NT2/D1 (cell line): ENCODE data around the gene NLGN1.
A peak's percentile ranks its signal among the peaks of the same experiment; 100 is the strongest.

Source experiments
- DNase-seq: peaks from one replicate; pipeline ENCODE4 v3.0.0-alpha.2; 2011; ENCODE audit warnings: low read depth, low spot score
- H3K27me3 ChIP-seq: 2 replicates; pipeline ENCODE4 v1.6.0; 2011; ENCODE audit warnings: mild to moderate bottlenecking; ENCODE audit not compliant: insufficient read length, insufficient read depth
- H3K36me3 ChIP-seq: 2 replicates; pipeline ENCODE4 v1.6.1; 2011; ENCODE audit warnings: mild to moderate bottlenecking, low read length, mixed read lengths; ENCODE audit not compliant: insufficient read depth, insufficient read length
- H3K4me1 ChIP-seq: 2 replicates; pipeline ENCODE4 v1.5.1; 2011; ENCODE audit not compliant: insufficient read depth, insufficient read length
- H3K4me3 ChIP-seq: 2 replicates; pipeline ENCODE4 v1.5.1; 2011; ENCODE audit warnings: low read depth; ENCODE audit not compliant: insufficient read length
- H3K9ac ChIP-seq: 2 replicates; pipeline ENCODE4 v1.6.0; 2011; ENCODE audit warnings: low read depth; ENCODE audit not compliant: insufficient read length
- H3K9me3 ChIP-seq: 2 replicates; pipeline ENCODE4 v1.5.1; 2011; ENCODE audit warnings: mild to moderate bottlenecking, low read length; ENCODE audit not compliant: insufficient read depth
- SUZ12 ChIP-seq: IDR thresholded peaks from 2 replicates; pipeline ENCODE4 v1.6.1; 2011; ENCODE audit not compliant: insufficient read length, insufficient read depth; ENCODE audit errors: extremely low read depth
- YY1 ChIP-seq: IDR thresholded peaks from 2 replicates; pipeline ENCODE4 v1.6.1; 2011; ENCODE audit not compliant: insufficient read length, insufficient read depth
- ZNF274 ChIP-seq: IDR thresholded peaks from 2 replicates; pipeline ENCODE4 v1.6.1; 2011; ENCODE audit warnings: mild to moderate bottlenecking, low read depth, low read length

The NLGN1 gene

GRCh38 chr3:173473237-173473636 lies 75.7 kb downstream of the NLGN1 start:
- Histone ChIP-seq H3K27me3 (no peaks in the 10 kb centered on the region), H3K36me3 (no peaks in the 10 kb centered on the region), H3K9me3 (no peaks in the 10 kb centered on the region), H3K4me1 (no peaks in the 10 kb centered on the region), H3K4me3 (no peak overlapping the region), H3K9ac (no peak overlapping the region)
- no peak for TF ChIP-seq SUZ12
- no peak for DNase-seq

- no peak overlapping the region for H3K9ac ChIP-seq
- DNase-seq = no peak
- no peak overlapping the region for H3K4me3 ChIP-seq
- no peaks in the 10 kb centered on the region for H3K4me1 ChIP-seq
- no peaks in the 10 kb centered on the region for H3K9me3 ChIP-seq
- H3K36me3 ChIP-seq = no peaks in the 10 kb centered on the region
- TF ChIP-seq SUZ12 (no peak), YY1 (no peak), ZNF274 (no peak)
- no peaks in the 10 kb centered on the region for H3K27me3 ChIP-seq
Observed at GRCh38 chr3:173479301-173479700, 81.8 kb downstream of the NLGN1 start.

GRCh38 chr3:173501931-173502489 lies 104.5 kb downstream of the NLGN1 start:
- Histone ChIP-seq H3K9me3 (no peaks in the 10 kb centered on the region), H3K4me3 (no peak overlapping the region), H3K27me3 (no peaks in the 10 kb centered on the region), H3K36me3 (no peaks in the 10 kb centered on the region), H3K4me1 (no peaks in the 10 kb centered on the region), H3K9ac (no peak overlapping the region)
- no peak for DNase-seq
- TF ChIP-seq YY1 = no peak
- no peak for TF ChIP-seq SUZ12
- TF ChIP-seq ZNF274 = no peak

GRCh38 chr3:173502983-173503568 lies 105.5 kb downstream of the NLGN1 start:
- TF ChIP-seq ZNF274 (no peak), SUZ12 (no peak), YY1 (no peak)
- no peak for DNase-seq
- H3K4me3 ChIP-seq = no peak overlapping the region
- no peaks in the 10 kb centered on the region for H3K4me1 ChIP-seq
- no peaks in the 10 kb centered on the region for H3K36me3 ChIP-seq
- no peak overlapping the region for H3K9ac ChIP-seq
- H3K9me3 ChIP-seq = no peaks in the 10 kb centered on the region
- no peaks in the 10 kb centered on the region for H3K27me3 ChIP-seq

- no peak for DNase-seq
- H3K27me3 ChIP-seq = no peaks in the 10 kb centered on the region
- H3K36me3 ChIP-seq = no peaks in the 10 kb centered on the region
- no peak overlapping the region for H3K9ac ChIP-seq
- H3K9me3 ChIP-seq = no peaks in the 10 kb centered on the region
- no peaks in the 10 kb centered on the region for H3K4me1 ChIP-seq
- no peak overlapping the region for H3K4me3 ChIP-seq
- no peak for TF ChIP-seq ZNF274
- TF ChIP-seq SUZ12 = no peak
- no peak for TF ChIP-seq YY1
Observed at GRCh38 chr3:173510565-173510964, 113.0 kb downstream of the NLGN1 start.

- Histone ChIP-seq H3K9ac (no peak overlapping the region), H3K36me3 (no peaks in the 10 kb centered on the region), H3K4me1 (no peaks in the 10 kb centered on the region), H3K4me3 (no peak overlapping the region), H3K9me3 (no peaks in the 10 kb centered on the region), H3K27me3 (no peaks in the 10 kb centered on the region)
- no peak for DNase-seq
- TF ChIP-seq ZNF274 = no peak
- no peak for TF ChIP-seq YY1
- no peak for TF ChIP-seq SUZ12
Observed at GRCh38 chr3:173513123-173513522, 115.6 kb downstream of the NLGN1 start.

GRCh38 chr3:173529062-173529711 lies 131.6 kb downstream of the NLGN1 start:
- Histone ChIP-seq H3K27me3 (no peaks in the 10 kb centered on the region), H3K4me1 (no peaks in the 10 kb centered on the region), H3K9me3 (0 out of 2 replicates have a peak, but pooled peaks cover 4% of the 10 kb centered on the region), H3K36me3 (no peaks in the 10 kb centered on the region), H3K4me3 (no peak overlapping the region), H3K9ac (no peak overlapping the region)
- DNase-seq = peak; percentile 39
- TF ChIP-seq SUZ12 = no peak
- TF ChIP-seq ZNF274 = no peak
- TF ChIP-seq YY1 = no peak

GRCh38 chr3:173531602-173532001 lies 134.1 kb downstream of the NLGN1 start:
- TF ChIP-seq SUZ12 = no peak
- no peak for TF ChIP-seq YY1
- no peak for TF ChIP-seq ZNF274
- H3K36me3 ChIP-seq = no peaks in the 10 kb centered on the region
- no peaks in the 10 kb centered on the region for H3K9me3 ChIP-seq

More at GRCh38 chr3:173531602-173532001, 134.1 kb downstream of the NLGN1 start:
- no peaks in the 10 kb centered on the region for H3K27me3 ChIP-seq
- no peak overlapping the region for H3K9ac ChIP-seq
- no peaks in the 10 kb centered on the region for H3K4me1 ChIP-seq
- H3K4me3 ChIP-seq = no peak overlapping the region
- no peak for DNase-seq
